Measurements from ENCODE around the gene KLK15. TPM values are rescaled to one million over a fixed set of nuclear protein-coding genes. Genes with fewer than 3 reads are reported as not detected.
A peak's percentile ranks its signal among the peaks of the same experiment; 100 is the strongest.
"Not testable (repeated sequence)": the region's sequence is repeated elsewhere in the genome, so short reads cannot be mapped to it uniquely, and the experiment has no call there.

Gene KLK15
- total RNA-seq, 1 donor from 2014 or later: not detected

GRCh38 chr19:50791594-50792271 lies 41.6 kb downstream of the KLK15 start:
- Mint-ChIP-seq H3K36me3 (ENCODE audit: insufficient read depth) (no peaks in the 10 kb centered on the region), H3K27me3 (peaks cover 9% of the 10 kb centered on the region), H3K9me3 (ENCODE audit: low read depth) (peaks cover 4% of the 10 kb centered on the region), H3K4me1 (ENCODE audit: low read depth) (peaks cover 4% of the 10 kb centered on the region), H3K27ac (no peak overlapping the region), H3K4me3 (ENCODE audit: low read depth) (no peak overlapping the region)
- TF ChIP-seq, protein P1, sequence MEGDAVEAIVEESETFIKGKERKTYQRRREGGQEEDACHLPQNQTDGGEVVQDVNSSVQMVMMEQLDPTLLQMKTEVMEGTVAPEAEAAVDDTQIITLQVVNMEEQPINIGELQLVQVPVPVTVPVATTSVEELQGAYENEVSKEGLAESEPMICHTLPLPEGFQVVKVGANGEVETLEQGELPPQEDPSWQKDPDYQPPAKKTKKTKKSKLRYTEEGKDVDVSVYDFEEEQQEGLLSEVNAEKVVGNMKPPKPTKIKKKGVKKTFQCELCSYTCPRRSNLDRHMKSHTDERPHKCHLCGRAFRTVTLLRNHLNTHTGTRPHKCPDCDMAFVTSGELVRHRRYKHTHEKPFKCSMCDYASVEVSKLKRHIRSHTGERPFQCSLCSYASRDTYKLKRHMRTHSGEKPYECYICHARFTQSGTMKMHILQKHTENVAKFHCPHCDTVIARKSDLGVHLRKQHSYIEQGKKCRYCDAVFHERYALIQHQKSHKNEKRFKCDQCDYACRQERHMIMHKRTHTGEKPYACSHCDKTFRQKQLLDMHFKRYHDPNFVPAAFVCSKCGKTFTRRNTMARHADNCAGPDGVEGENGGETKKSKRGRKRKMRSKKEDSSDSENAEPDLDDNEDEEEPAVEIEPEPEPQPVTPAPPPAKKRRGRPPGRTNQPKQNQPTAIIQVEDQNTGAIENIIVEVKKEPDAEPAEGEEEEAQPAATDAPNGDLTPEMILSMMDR (IDR thresholded peaks at IDR 0.05; ENCODE audit: unreplicated experiment): no peak
- no peak for DNase-seq (ENCODE audit: low spot score, unreplicated experiment)

- H3K9me3 Mint-ChIP-seq (ENCODE audit: low read depth): peaks cover 4% of the 10 kb centered on the region
- H3K4me1 Mint-ChIP-seq (ENCODE audit: low read depth): peaks cover 4% of the 10 kb centered on the region
- H3K4me3 Mint-ChIP-seq (ENCODE audit: low read depth): no peak overlapping the region
- H3K36me3 Mint-ChIP-seq (ENCODE audit: insufficient read depth): no peaks in the 10 kb centered on the region
- peak overlapping the region; percentile 75 for H3K27ac Mint-ChIP-seq
- TF ChIP-seq, protein P1 (IDR thresholded peaks at IDR 0.05; ENCODE audit: unreplicated experiment): no peak
- H3K27me3 Mint-ChIP-seq: peaks cover 9% of the 10 kb centered on the region
- no peak for DNase-seq (ENCODE audit: low spot score, unreplicated experiment)
Observed at GRCh38 chr19:50790922-50791467, 42.4 kb downstream of the KLK15 start.

DNA sequence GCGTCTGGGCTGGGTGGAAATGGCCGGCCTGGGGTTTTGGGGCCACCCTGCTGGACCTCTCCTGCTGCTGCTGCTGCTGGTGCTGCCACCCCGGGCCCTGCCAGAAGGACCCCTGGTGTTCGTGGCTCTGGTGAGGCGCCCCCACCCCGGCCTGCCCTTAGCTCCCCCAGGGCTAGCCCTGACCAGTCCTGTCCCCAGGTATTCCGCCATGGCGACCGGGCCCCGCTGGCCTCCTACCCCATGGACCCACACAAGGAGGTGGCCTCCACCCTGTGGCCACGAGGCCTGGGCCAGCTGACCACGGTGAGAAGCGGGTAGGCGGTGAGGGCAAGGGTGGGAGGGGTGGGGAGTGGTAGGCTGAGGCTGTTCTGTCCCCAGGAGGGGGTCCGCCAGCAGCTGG lies 43.0 kb downstream of the KLK15 start, which contains the start of gene ACP4:
Gene ACP4 (plus strand): TSS at position 20 of the 400 bp plus-strand sequence. CDS start 0 bp downstream, at position 20.
- H3K27ac Mint-ChIP-seq: peak within 1 kb of the TSS; percentile 75
- DNase-seq (ENCODE audit: low spot score, unreplicated experiment): no peak
- H3K4me3 Mint-ChIP-seq (ENCODE audit: low read depth): no peak within 1 kb of the TSS
- no peaks in the 10 kb centered on the region for H3K36me3 Mint-ChIP-seq (ENCODE audit: insufficient read depth)
- H3K27me3 Mint-ChIP-seq: peaks cover 9% of the 10 kb centered on the region
- TF ChIP-seq, protein P1 (IDR thresholded peaks at IDR 0.05; ENCODE audit: unreplicated experiment): no peak
- peaks cover 4% of the 10 kb centered on the region for H3K4me1 Mint-ChIP-seq (ENCODE audit: low read depth)
- peaks cover 4% of the 10 kb centered on the region for H3K9me3 Mint-ChIP-seq (ENCODE audit: low read depth)

DNA sequence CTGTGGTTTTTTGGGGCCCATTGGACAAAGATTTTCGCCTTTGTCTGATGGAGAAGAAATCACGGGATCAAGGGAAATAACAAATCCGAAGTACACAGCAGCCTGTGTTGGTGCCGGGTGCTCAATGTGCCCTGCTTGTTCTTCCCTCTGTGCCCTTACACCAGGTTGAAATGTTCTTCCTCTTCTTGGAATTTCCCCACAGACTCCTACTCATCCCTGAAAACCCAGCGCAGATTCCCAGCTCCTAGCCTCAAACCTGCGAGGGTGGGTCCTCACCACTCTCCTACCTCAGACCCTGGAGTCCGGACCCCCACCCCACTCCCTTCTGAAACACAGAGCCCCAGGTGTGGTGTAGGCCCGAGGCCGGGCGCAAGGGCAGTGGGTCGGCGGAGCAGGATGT lies 48.0 kb downstream of the KLK15 start:
- Mint-ChIP-seq H3K4me3 (ENCODE audit: low read depth) (no peak overlapping the region), H3K9me3 (ENCODE audit: low read depth) (no peaks in the 10 kb centered on the region), H3K27ac (no peak overlapping the region), H3K27me3 (peaks cover 38% of the 10 kb centered on the region), H3K36me3 (ENCODE audit: insufficient read depth) (no peaks in the 10 kb centered on the region), H3K4me1 (ENCODE audit: low read depth) (peaks cover 1% of the 10 kb centered on the region)
- TF ChIP-seq, protein P1 (IDR thresholded peaks at IDR 0.05; ENCODE audit: unreplicated experiment): no peak
- no peak for DNase-seq (ENCODE audit: low spot score, unreplicated experiment)

DNA sequence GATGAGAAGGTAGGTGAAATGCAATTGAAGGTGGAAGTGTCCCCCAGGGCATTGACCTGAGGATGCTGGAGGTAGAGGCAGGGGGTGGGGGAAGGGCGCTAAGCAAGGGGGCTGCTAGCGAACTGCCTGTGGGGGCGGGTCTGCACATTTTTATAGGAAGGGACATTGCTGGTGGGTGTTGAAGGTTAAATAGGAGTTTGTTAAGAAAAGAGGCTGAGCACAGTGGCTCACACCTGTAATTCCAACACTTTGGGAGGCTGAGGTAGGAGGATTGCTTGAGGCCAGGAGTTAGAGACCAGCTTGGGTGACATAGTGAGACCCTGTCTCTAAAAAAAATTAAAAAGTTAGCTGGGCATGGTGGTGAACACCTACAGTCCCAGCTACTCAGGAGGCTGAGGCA lies 48.7 kb downstream of the KLK15 start:
- no peak for DNase-seq (ENCODE audit: low spot score, unreplicated experiment)
- H3K9me3 Mint-ChIP-seq (ENCODE audit: low read depth): no peaks in the 10 kb centered on the region
- no peaks in the 10 kb centered on the region for H3K36me3 Mint-ChIP-seq (ENCODE audit: insufficient read depth)
- H3K4me1 Mint-ChIP-seq (ENCODE audit: low read depth): peaks cover 1% of the 10 kb centered on the region
- H3K27me3 Mint-ChIP-seq: peaks cover 44% of the 10 kb centered on the region
- TF ChIP-seq, protein P1 (IDR thresholded peaks at IDR 0.05; ENCODE audit: unreplicated experiment): no peak
- no peak overlapping the region for H3K27ac Mint-ChIP-seq
- H3K4me3 Mint-ChIP-seq (ENCODE audit: low read depth): no peak overlapping the region

DNA sequence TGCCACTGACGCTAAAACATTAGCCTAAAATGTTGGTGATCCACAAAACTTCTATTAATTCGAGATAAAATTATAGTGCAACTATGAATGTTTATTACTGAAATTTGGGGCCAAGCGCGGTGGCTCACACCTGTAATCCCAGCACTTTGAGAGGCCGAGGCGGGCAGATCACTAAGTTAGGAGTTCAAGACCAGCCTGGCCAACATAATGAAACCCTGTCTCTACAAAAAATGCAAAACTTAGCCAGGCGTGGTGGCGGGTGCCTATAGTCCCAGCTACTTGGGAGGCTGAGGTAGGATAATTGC lies 49.6 kb downstream of the KLK15 start:
- not testable (repeated sequence) for H3K27ac Mint-ChIP-seq; DNase-seq (ENCODE audit: low spot score, unreplicated experiment); H3K4me3 Mint-ChIP-seq (ENCODE audit: low read depth); H3K9me3 Mint-ChIP-seq (ENCODE audit: low read depth); H3K36me3 Mint-ChIP-seq (ENCODE audit: insufficient read depth); H3K4me1 Mint-ChIP-seq (ENCODE audit: low read depth)
- peaks cover 53% of the 10 kb centered on the region for H3K27me3 Mint-ChIP-seq
